Hepatocyte (in vitro differentiated cells): Measurements from ENCODE around the gene ERICH4. TPM values are rescaled to one million over a fixed set of nuclear protein-coding genes. Genes with fewer than 3 reads are reported as not detected.

Experiments used
- DNase-seq: peaks from one replicate; pipeline ENCODE4 v3.0.0-alpha.2; 2016; ENCODE audit warnings: low spot score
- H2AFZ ChIP-seq: fragments of 200-600 bp; sonication (generic); 2 replicates; pipeline ENCODE4 v1.6.0; 2016; ENCODE audit warnings: antibody characterized with exemption, mild to moderate bottlenecking
- H3K27ac ChIP-seq: fragments of 200-600 bp; sonication (generic); 2 replicates; pipeline ENCODE4 v1.5.1; 2016; ENCODE audit warnings: mild to moderate bottlenecking
- H3K27me3 ChIP-seq: fragments of 200-600 bp; sonication (generic); 2 replicates; pipeline ENCODE4 v1.6.1; 2016
- H3K36me3 ChIP-seq: fragments of 200-600 bp; sonication (generic); replicated peaks from 2 replicates; pipeline ENCODE4 v1.5.1; 2016; ENCODE audit warnings: low read depth; ENCODE audit not compliant: insufficient read depth
- H3K4me1 ChIP-seq: fragments of 200-600 bp; sonication (generic); 2 replicates; pipeline ENCODE4 v1.5.1; 2016; ENCODE audit warnings: mild to moderate bottlenecking, moderate library complexity; ENCODE audit not compliant: insufficient read depth
- H3K4me2 ChIP-seq: fragments of 200-600 bp; sonication (generic); 2 replicates; pipeline ENCODE4 v1.6.0; 2016
- H3K4me3 ChIP-seq: fragments of 200-600 bp; sonication (generic); 2 replicates; pipeline ENCODE4 v1.5.1; 2016; ENCODE audit warnings: mild to moderate bottlenecking
- H3K79me2 ChIP-seq: fragments of 200-600 bp; sonication (generic); 2 replicates; pipeline ENCODE4 v1.6.0; 2017; ENCODE audit warnings: mild to moderate bottlenecking
- H3K9me2 ChIP-seq: fragments of 200-600 bp; sonication (generic); replicated peaks from 2 replicates; pipeline ENCODE4 v1.6.0; 2017; ENCODE audit warnings: mild to moderate bottlenecking; ENCODE audit not compliant: insufficient read depth
- H3K9me3 ChIP-seq: fragments of 200-600 bp; sonication (generic); 2 replicates; pipeline ENCODE4 v1.5.1; 2016; ENCODE audit warnings: low read depth, mild to moderate bottlenecking
- H4K20me1 ChIP-seq: fragments of 200-600 bp; sonication (generic); 2 replicates; pipeline ENCODE4 v1.6.0; 2016; ENCODE audit warnings: mild to moderate bottlenecking; ENCODE audit not compliant: insufficient read depth, poor library complexity, severe bottlenecking
- EZH2 ChIP-seq: fragments of 200-600 bp; sonication (generic); IDR thresholded peaks from 2 replicates; pipeline ENCODE4 v1.6.1; 2016; ENCODE audit warnings: antibody characterized with exemption, mild to moderate bottlenecking, borderline replicate concordance
- EZH2phosphoT487 ChIP-seq: fragments of 200-600 bp; sonication (generic); IDR thresholded peaks from one replicate; pipeline ENCODE4 v1.6.1; 2018; ENCODE audit warnings: antibody characterized with exemption, mild to moderate bottlenecking, low read depth, moderate library complexity; ENCODE audit not compliant: unreplicated experiment, severe bottlenecking
- WGBS: methylation state at CpG from one replicate; pipeline ENCODE4 v1.1.6; 2016; ENCODE audit warnings: low lambda C conversion rate; ENCODE audit errors: missing lambda C conversion rate; 5-methylcytosine and 5-hydroxymethylcytosine counted together
- polyA plus RNA-seq: library from polyadenylated mRNA; unstranded; fragments of >200 nt; fragmentation: Nextera tagmentation; extraction: Ambion mirVana; gene quantifications from 2 replicates; pipeline ENCODE4 v1.2.1, GENCODE V29; 2016
- total RNA-seq: library from RNA; depleted of rRNA; stranded (reverse); fragments of >200 nt; gene quantifications from 2 replicates; pipeline ENCODE4 v1.2.3, GENCODE V29; 2014
- TF ChIP-seq, protein P1 (sequence below): fragments of 200-600 bp; sonication (generic); IDR thresholded peaks from 2 replicates; pipeline ENCODE4 v1.5.1; 2016; ENCODE audit warnings: antibody characterized with exemption, mild to moderate bottlenecking; ENCODE audit not compliant: poor library complexity

Gene ERICH4
- total and polyA plus RNA-seq, 2 experiments from 2014 or later, result 2.3 to 4.3 TPM

DNA sequence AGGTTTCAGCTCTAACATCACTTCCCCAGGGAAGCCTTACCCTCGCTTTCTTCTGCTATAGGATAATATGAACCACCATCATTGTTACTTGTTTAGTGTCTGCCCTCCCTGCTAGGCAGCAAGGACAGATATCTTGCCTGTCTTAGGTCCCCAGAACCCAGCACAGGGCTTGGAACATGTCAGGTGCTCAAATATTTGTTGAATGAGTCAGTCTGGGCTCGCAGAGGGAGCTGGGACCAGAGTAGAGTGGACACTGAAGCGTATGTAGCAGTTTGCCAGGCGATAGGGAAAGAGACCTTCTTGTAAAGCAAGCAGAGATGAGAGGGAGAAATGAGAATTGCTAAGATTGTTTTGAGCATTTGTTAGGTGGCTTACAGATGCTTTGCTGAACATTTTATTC lies 33.7 kb upstream of the ERICH4 start:
- H3K9me2 ChIP-seq, result no peaks in the 10 kb centered on the region
- H2AFZ ChIP-seq, result no peak overlapping the region
- no peaks in the 10 kb centered on the region for H3K36me3 ChIP-seq
- H4K20me1 ChIP-seq, result no peaks in the 10 kb centered on the region
- no peaks in the 10 kb centered on the region for H3K79me2 ChIP-seq
- H3K27ac ChIP-seq, result peak overlapping the region; percentile 96
- TF ChIP-seq EZH2phosphoT487, result no peak
- TF ChIP-seq, protein P1, sequence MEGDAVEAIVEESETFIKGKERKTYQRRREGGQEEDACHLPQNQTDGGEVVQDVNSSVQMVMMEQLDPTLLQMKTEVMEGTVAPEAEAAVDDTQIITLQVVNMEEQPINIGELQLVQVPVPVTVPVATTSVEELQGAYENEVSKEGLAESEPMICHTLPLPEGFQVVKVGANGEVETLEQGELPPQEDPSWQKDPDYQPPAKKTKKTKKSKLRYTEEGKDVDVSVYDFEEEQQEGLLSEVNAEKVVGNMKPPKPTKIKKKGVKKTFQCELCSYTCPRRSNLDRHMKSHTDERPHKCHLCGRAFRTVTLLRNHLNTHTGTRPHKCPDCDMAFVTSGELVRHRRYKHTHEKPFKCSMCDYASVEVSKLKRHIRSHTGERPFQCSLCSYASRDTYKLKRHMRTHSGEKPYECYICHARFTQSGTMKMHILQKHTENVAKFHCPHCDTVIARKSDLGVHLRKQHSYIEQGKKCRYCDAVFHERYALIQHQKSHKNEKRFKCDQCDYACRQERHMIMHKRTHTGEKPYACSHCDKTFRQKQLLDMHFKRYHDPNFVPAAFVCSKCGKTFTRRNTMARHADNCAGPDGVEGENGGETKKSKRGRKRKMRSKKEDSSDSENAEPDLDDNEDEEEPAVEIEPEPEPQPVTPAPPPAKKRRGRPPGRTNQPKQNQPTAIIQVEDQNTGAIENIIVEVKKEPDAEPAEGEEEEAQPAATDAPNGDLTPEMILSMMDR, result no peak
- no peak for TF ChIP-seq EZH2
- H3K4me2 ChIP-seq, result peak overlapping the region; percentile 66
- H3K27me3 ChIP-seq, result no peaks in the 10 kb centered on the region
- WGBS, result 40% methylated on average over 4 of the region's 4 CpGs
- DNase-seq, result peak; percentile 88
- H3K4me1 ChIP-seq, result peaks cover 12% of the 10 kb centered on the region
- H3K9me3 ChIP-seq, result no peaks in the 10 kb centered on the region
- no peak overlapping the region for H3K4me3 ChIP-seq

DNA sequence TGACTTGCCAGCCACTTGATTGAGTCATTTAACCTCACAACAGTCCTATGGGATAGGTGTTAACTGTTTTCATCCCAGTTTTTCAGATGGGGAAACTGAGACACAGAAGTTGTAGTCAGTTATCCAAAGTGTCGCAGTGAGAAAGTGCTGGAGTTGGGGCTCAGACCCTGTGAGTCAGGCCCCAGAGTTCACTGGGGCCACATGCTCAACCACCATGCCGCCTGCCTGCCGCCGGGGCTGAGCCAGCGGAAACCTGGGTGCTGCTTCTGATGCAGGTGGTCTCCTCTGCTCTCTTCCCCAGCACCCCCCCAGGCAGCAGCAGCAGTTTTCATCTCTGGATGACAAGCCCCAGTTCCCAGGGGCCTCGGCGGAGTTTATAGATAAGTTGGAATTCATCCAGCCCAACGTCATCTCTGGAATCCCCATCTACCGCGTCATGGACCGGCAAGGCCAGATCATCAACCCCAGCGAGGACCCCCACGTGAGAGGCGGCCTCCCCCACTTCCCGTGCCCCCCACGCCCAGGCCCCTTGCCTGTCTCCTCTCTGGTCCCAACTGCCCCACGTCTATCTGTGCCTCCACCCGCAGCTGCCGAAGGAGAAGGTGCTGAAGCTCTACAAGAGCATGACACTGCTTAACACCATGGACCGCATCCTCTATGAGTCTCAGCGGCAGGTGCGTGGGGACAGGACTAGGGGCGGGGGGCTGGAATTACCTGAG lies 32.5 kb upstream of the ERICH4 start:
- Histone ChIP-seq H3K79me2 (no peaks in the 10 kb centered on the region), H3K36me3 (no peaks in the 10 kb centered on the region), H4K20me1 (no peaks in the 10 kb centered on the region), H3K27ac (peak overlapping the region; percentile 96), H3K4me1 (peaks cover 12% of the 10 kb centered on the region), H3K9me2 (no peaks in the 10 kb centered on the region), H3K4me2 (peak overlapping the region; percentile 66), H3K4me3 (no peak overlapping the region), H2AFZ (no peak overlapping the region), H3K27me3 (no peaks in the 10 kb centered on the region), H3K9me3 (no peaks in the 10 kb centered on the region)
- WGBS, result 93% methylated on average over 22 of the region's 23 CpGs
- TF ChIP-seq, protein P1, result no peak
- TF ChIP-seq EZH2 (no peak), EZH2phosphoT487 (no peak)
- DNase-seq, result no peak

DNA sequence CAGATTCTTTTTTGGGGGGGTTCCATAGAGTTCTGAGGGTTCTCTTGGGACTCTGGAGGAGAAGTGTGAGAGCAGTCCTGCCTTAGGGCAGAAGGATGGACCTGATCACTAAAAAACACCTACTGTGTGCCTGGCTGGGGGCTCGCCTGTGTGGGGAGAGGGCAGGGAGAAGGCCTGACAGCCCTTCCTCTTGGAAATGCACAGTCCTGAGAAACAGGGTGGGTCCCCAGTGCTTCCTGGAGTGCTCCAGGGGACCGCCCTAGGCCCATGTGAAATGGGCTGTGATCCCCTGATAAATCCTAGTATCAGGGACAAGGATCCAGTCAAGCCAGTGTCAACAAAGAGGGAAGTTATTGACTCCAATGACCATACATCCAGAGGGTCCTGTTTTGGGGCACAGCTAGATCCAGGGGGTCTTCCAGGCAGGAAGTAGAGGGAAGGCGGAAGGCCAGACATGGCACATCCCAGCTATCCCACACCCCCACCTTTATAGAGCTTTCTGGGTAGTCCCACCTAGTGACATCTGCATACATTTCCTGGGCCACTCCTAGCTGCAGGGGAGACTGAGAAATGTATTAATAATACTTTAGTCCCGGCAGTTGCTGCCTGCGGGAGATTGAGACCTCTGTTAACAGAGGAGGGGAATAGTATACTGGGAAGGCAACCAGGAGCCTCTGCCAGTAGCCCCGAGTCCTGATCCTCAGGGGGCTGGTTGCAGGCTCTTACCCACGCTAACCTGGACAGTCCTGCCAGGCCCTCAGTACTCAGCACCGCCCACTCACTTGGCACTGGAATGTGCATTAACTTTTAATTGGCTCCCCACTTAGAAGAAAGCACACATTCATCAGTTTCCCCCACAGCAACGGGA lies 31.6 kb upstream of the ERICH4 start:
- TF ChIP-seq, protein P1, result no peak
- TF ChIP-seq EZH2phosphoT487 (no peak), EZH2 (no peak)
- WGBS, result 90% methylated on average over 9 of the region's 9 CpGs
- H3K79me2 ChIP-seq, result no peaks in the 10 kb centered on the region
- H3K4me3 ChIP-seq, result no peak overlapping the region
- no peaks in the 10 kb centered on the region for H4K20me1 ChIP-seq
- H3K27ac ChIP-seq, result no peak overlapping the region
- DNase-seq, result no peak
- no peak overlapping the region for H3K4me2 ChIP-seq
- H3K4me1 ChIP-seq, result peaks cover 12% of the 10 kb centered on the region
- no peaks in the 10 kb centered on the region for H3K36me3 ChIP-seq
- H3K9me3 ChIP-seq, result no peaks in the 10 kb centered on the region
- no peak overlapping the region for H2AFZ ChIP-seq
- no peaks in the 10 kb centered on the region for H3K9me2 ChIP-seq
- H3K27me3 ChIP-seq, result no peaks in the 10 kb centered on the region
